C4-2B (cell line): ENCODE results near the gene FBRSL1.
"Not testable (repeated sequence)": the region's sequence is repeated elsewhere in the genome, so short reads cannot be mapped to it uniquely, and the experiment has no call there.

Source experiments
- H3K27ac ChIP-seq: fragments of 450-650 bp; 2 replicates; pipeline ENCODE4 v1.5.1; 2017
- ZFX ChIP-seq: fragments of 450-650 bp; IDR thresholded peaks from 2 replicates; pipeline ENCODE4 v1.6.1; 2017
- TF ChIP-seq, protein P1 (sequence below): fragments of 450-650 bp; conservative IDR thresholded peaks from 2 replicates; pipeline ENCODE4 v1.5.1; 2017; ENCODE audit warnings: mild to moderate bottlenecking

Gene FBRSL1

DNA sequence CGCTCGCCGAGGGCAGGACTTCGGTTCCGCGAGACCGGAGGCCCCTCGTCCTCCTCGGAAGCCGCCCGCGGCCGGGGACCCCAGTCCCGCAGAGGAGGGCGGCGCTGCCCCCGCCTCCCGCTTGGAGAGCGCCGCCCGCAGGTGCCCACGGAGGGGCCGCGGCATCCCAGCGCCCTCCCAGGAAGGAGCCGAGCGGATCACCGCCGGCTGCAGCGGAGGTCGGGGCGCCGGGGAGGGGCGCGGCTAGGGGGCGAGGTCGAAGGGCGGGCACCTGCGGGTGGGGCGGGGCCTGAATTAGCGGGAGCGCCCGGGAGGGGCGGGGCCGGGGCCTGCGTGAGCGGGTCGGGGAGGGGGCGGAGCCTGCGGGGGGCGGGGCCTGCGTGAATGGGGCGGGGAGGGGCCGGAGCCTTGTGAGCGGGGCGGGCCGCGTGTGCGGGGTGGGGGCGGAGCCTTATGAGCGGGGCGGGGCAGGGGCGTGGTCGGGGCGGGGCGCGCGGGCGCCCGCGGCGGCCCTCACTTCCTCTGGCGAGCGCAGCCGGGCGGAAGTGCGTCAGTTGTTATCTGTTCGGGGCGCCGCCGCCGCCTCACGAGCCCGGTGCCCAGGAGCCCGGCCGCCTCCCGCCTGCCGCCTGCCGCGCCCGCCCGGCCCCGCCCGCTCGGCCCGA, at the start of gene FBRSL1:
Gene FBRSL1 (plus strand): TSS at position 550 of the 665 bp plus-strand sequence.
- TF ChIP-seq ZFX, result no peak
- TF ChIP-seq, protein P1, sequence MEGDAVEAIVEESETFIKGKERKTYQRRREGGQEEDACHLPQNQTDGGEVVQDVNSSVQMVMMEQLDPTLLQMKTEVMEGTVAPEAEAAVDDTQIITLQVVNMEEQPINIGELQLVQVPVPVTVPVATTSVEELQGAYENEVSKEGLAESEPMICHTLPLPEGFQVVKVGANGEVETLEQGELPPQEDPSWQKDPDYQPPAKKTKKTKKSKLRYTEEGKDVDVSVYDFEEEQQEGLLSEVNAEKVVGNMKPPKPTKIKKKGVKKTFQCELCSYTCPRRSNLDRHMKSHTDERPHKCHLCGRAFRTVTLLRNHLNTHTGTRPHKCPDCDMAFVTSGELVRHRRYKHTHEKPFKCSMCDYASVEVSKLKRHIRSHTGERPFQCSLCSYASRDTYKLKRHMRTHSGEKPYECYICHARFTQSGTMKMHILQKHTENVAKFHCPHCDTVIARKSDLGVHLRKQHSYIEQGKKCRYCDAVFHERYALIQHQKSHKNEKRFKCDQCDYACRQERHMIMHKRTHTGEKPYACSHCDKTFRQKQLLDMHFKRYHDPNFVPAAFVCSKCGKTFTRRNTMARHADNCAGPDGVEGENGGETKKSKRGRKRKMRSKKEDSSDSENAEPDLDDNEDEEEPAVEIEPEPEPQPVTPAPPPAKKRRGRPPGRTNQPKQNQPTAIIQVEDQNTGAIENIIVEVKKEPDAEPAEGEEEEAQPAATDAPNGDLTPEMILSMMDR, result no peak
- H3K27ac ChIP-seq, result peak within 1 kb of the TSS; percentile 94

DNA sequence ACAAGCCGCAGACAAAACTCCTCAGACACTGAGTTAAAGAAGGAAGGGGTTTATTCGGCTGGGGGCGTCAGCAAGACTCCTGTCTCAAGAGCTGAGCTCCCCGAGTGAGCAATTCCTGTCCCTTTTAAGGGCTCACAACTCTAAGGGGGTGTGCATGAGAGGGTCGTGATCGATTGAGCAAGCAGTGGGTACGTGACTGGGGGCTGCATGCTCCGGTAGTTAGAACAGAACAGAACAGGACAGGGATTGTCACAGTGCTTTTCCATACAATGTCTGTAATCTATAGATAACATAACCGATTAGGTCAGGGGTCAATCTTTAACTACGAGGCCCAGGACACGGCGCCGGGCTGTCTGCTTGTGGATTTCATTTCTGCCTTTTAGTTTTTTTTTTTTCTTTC, 49.5 kb upstream of the FBRSL1 start:
- H3K27ac ChIP-seq, result not testable (repeated sequence)

DNA sequence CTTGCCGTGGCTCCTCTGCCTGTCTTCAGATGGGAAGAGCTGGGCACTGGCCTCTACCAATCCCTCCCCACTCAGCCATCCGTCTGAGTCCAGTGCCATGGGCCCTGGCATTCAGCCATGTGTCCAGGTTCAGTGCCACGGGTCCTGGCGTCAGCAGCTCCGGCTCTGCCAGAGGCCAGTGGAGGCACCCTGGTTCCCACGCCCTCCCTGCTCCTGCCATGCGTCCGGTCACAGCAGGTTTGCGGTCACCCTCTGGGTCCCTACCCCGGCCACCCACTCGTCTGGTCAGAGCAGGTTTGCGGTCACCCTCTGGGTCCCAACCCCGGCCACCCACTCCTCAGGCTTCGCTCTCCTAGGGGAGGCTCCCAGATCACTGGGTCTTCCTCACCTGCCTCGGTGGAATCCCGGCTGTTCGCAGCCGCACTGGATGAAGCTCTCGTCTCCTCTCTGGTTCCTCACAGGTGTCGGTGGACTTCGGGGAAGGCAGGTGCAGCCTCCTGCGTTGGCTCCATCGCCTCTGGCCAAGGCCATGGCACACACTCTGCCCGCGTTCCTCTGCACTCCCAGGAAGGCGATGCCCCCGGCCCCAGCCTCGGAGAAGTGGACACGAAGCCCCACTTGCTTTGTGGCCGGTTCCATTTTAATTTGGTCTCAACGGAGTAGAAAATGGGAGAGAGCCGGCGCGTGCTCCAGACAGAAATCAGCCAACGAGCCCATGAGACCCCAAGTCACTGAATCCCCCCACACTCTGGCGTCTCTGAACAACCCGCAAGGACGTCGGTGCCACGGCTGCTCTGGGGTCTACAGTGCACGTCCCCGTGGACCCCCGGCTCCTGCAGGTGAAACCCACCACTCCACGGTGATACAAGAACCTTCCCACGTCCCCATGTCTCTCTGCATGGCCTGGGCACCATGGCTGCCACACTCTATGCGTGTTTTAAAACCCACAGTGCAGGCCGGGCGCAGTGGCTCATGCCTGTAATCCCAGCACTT, 47.8 kb upstream of the FBRSL1 start:
- no peak overlapping the region for H3K27ac ChIP-seq
- TF ChIP-seq, protein P1, result no peak
- TF ChIP-seq ZFX, result no peak

DNA sequence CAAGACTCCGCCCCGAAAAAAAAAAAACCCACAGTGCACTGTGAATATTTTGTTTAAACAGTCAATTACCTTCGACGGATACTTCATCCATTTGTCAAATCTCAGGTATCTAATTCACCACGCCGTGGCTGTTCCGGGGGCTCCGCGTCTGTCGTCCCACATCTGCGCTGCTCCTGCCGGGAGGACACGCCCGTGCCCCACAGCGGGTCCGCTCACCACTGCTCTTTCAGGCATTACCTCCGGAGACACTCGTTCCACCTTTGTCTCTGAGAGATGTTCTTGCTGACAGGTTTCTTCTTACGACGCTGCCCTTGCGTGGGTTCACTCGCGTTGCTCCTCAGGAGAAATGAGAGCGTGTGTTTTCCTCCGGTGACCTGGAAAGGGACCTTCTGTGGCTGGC, 46.9 kb upstream of the FBRSL1 start:
- TF ChIP-seq, protein P1, result no peak
- no peak for TF ChIP-seq ZFX
- H3K27ac ChIP-seq, result no peak overlapping the region

DNA sequence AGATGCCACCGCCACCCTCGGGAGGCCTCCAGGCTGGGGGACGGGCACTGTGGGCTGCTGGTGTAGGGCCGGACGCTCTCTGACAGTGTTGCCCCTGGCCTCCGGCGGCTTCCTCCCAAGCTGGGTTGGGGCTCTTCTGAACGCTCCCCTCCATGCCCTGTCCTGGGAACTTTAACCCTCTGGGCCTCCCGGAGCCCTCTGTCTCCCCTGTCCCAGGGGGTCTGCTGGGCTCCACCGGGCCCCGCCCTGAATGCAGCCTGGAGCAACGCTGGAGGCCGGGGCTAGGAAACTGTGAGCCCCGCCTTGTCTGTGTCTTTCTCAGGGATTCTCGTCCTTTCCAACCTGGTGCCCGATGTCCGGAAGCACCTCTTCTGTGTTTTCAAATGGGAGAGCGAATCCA, 45.7 kb upstream of the FBRSL1 start:
- H3K27ac ChIP-seq, result no peak overlapping the region
- TF ChIP-seq, protein P1, result no peak
- no peak for TF ChIP-seq ZFX

DNA sequence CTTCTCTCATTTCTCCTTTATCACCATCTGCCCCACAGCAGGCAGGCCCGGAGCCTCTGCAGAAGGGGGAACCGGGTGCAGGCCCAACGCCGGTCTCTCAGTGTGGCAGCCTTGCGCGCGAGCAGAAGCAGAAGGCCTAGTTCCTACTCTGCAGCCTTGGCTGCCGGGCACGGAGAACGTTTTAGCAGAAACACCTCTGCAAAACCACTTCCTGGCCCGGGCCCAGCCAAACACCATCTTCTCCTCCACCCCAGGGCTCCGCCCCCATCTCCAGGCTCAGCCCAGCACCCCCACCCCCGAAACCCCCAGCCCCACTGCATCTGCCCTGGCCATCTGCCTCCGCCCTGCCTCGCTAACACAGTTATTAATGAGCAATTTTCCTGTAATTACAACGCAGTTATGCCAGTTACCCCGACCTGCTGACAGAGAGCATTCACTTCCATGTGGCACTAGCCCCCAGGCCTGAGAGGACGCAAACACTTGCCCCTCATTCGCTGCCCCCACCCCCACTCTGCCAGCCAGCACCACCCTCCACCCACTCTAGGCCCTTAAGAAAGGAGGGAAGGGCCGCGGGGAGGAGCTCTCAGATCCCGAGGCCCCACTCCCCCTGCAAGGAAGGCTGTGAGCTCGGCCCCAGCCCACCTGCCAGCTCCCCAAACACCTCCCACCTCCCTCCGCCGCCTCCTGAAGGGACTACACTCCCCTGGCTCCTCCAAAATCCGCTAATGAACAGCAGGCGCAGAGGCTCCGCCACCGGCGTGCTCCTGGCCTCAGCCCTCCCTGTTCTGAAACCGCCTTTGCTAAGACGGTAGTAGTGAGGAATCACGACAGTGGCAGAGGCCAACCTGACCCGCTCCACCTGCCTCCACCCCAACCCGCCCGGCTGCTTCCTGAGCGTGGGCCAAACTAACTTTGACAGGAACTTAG, 44.7 kb upstream of the FBRSL1 start:
- no peak for TF ChIP-seq ZFX
- TF ChIP-seq, protein P1, result no peak
- peak overlapping the region; percentile 51 for H3K27ac ChIP-seq

DNA sequence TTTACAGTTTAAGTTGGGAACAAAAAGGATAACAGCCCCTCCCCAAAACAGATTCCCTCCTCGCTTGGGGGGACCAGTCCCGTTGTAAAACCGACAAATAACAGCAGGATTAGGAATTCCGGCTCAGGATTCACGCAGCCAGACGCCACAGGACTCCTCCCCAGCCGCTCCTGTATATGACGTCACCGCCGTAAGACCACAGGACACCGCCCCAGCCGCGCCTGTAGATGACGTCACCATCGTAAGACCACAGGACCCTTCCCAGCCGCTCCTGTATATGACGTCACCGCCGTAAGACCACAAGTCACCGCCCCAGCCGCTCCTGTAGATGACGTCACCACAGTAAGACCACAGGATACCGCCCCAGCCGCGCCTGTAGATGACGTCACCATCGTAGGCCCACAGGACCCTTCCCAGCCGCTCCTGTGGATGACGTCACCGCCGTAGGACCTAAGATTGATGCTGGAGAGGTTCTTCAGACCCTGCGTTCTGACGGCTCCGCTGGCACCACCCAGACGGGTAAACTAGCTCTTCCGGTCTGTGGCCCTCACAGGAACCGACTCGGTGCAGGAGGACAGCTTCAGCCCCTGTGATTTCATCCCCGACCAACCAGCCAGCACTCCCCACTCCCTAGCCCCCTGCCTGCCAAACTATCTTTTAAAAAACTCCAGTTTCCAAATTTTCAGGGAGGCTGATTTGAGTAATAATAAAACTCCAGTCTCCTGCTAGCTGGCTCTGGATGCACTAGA, 43.9 kb upstream of the FBRSL1 start:
- TF ChIP-seq, protein P1, result no peak
- no peak for TF ChIP-seq ZFX
- H3K27ac ChIP-seq, result peak overlapping the region; percentile 51
